Kidney (tissue), 14 donors: ENCODE data around the gene CCDC85C. TPM values are rescaled to one million over a fixed set of nuclear protein-coding genes. Genes with fewer than 3 reads are reported as not detected.

ENCODE experiments used
- DNase-seq, 5 donors: peaks; one replicate each; pipeline ENCODE4 v3.0.0-alpha.2; 2013 to 2020
- FAIRE-seq: peaks from 2 replicates; lab custom pipeline; 2012; peaks lifted over from hg19 to GRCh38; lab: Jason Lieb, UNC
- H3K27ac ChIP-seq, 2 donors: one replicate each; pipeline ENCODE4 v1.7.0; 2013; ENCODE audit warnings: low read depth in 2 of 2, low read length in 2 of 2, inconsistent platforms in 1 of 2
- H3K27me3 ChIP-seq: one replicate; pipeline ENCODE4 v1.7.1; 2013; ENCODE audit warnings: low read length, inconsistent platforms; ENCODE audit not compliant: control insufficient read depth, insufficient read depth
- H3K36me3 ChIP-seq, 3 donors: one replicate each; pipeline versions ENCODE4 v1.7.0 to v1.7.1; 2013; ENCODE audit warnings: low read length in 3 of 3, control low read depth in 1 of 3, inconsistent platforms in 1 of 3; ENCODE audit not compliant: insufficient read depth in 3 of 3, control insufficient read depth in 2 of 3
- H3K4me1 ChIP-seq, 3 donors: one replicate each; pipeline versions ENCODE4 v1.7.0 to v1.7.1; 2013; ENCODE audit warnings: low read length in 3 of 3, inconsistent platforms in 1 of 3, low read depth in 1 of 3; ENCODE audit not compliant: control insufficient read depth in 2 of 3, insufficient read depth in 2 of 3
- H3K4me3 ChIP-seq, 3 donors: one replicate each; pipeline versions ENCODE4 v1.7.0 to v1.8.1; 2013; ENCODE audit warnings: low read length in 3 of 3, control low read depth in 1 of 3, inconsistent platforms in 1 of 3
- H3K9ac ChIP-seq, 3 donors: one replicate each; pipeline versions ENCODE4 v1.7.0 to v1.7.1; 2013; ENCODE audit warnings: low read length in 3 of 3, control low read depth in 1 of 3, inconsistent platforms in 1 of 3
- H3K9me3 ChIP-seq, 3 donors: one replicate each; pipeline versions ENCODE4 v1.7.0 to v1.7.1; 2013; ENCODE audit warnings: low read length in 3 of 3, control low read depth in 1 of 3, inconsistent platforms in 1 of 3; ENCODE audit not compliant: control insufficient read depth in 2 of 3, insufficient read depth in 1 of 3
- CTCF ChIP-seq: IDR thresholded peaks from 3 replicates; pipeline ENCODE4 v1.5.1; 2012; ENCODE audit warnings: mild to moderate bottlenecking, moderate library complexity, borderline replicate concordance; ENCODE audit not compliant: insufficient read depth; ENCODE audit errors: extremely low read depth
- intact Hi-C: fragments of 100-400 bp; cut with DNase I; formaldehyde crosslinking; loops from one replicate; pipeline ENCODE4 v1.11.1; 2022
- polyA plus RNA-seq: library from polyadenylated mRNA; stranded (reverse); fragments of 350-450 nt; fragmentation: Illumina TruSeq; extraction: RNeasy Lipid Tissue Mini Kit (QIAGEN cat#74804); gene quantifications from one replicate; pipeline ENCODE4 v1.2.3, GENCODE V29; 2014; ENCODE audit warnings: low read depth, low replicate concordance; ENCODE audit not compliant: insufficient read depth
- total RNA-seq: library from RNA; stranded (reverse); fragmentation: NEBNext Ultra II Directional; extraction: Animal tissue kit (Norgen Biotek cat#: 25700); gene quantifications from one replicate; pipeline ENCODE4 v1.2.1, GENCODE V29; 2021
- donor health status: control.
- donor health status: control.
- donor health status: control.
- donor health status: control.
- donor health status: control.
- donor health status: DM: yes; HTN: yes; CAD: no.
- donor health status: Normal renal cell carcinoma (clear cell type).

Gene CCDC85C
- total and polyA plus RNA-seq, 2 donors from 2014 or later = 14.7 to 21.4 TPM

GRCh38 chr14:99571303-99571986, 32.6 kb downstream of the CCDC85C start:
- TF ChIP-seq CTCF = no peak
- Histone ChIP-seq H3K36me3 (no peaks in the 10 kb centered on the region), H3K9ac (no peak overlapping the region), H3K4me3 (no peak overlapping the region), H3K4me1 (peaks cover 2 to 76% (median 56%) of the 10 kb centered on the region in 3 donors), H3K9me3 (no peaks in the 10 kb centered on the region), H3K27me3 (no peaks in the 10 kb centered on the region), H3K27ac (no peak overlapping the region)
- FAIRE-seq (no peak), DNase-seq (peak in 3 of 5 donors; percentile 74 to 93 (median 92))
- intact Hi-C loops = no loop called here

- no peak overlapping the region for H3K27ac ChIP-seq
- DNase-seq = no peak
- no peak for FAIRE-seq
- no peaks in the 10 kb centered on the region for H3K36me3 ChIP-seq
- no peak overlapping the region for H3K4me3 ChIP-seq
- no peaks in the 10 kb centered on the region for H3K27me3 ChIP-seq
- peaks cover 6 to 74% (median 56%) of the 10 kb centered on the region in 3 donors for H3K4me1 ChIP-seq
- no peak overlapping the region for H3K9ac ChIP-seq
- intact Hi-C loops = no loop called here
- TF ChIP-seq CTCF = no peak
- no peaks in the 10 kb centered on the region for H3K9me3 ChIP-seq
These were observed 33.3 kb downstream of the CCDC85C start for GRCh38 chr14:99570544-99571302.

GRCh38 chr14:99569725-99570543, 34.1 kb downstream of the CCDC85C start:
- peaks cover 6 to 72% (median 56%) of the 10 kb centered on the region in 3 donors for H3K4me1 ChIP-seq
- intact Hi-C loops = no loop called here

More at GRCh38 chr14:99569725-99570543, 34.1 kb downstream of the CCDC85C start:
- H3K9ac ChIP-seq = no peak overlapping the region
- H3K36me3 ChIP-seq = no peaks in the 10 kb centered on the region
- TF ChIP-seq CTCF = no peak
- DNase-seq = no peak
- H3K9me3 ChIP-seq = no peaks in the 10 kb centered on the region
- FAIRE-seq = no peak
- no peaks in the 10 kb centered on the region for H3K27me3 ChIP-seq
- no peak overlapping the region for H3K27ac ChIP-seq
- H3K4me3 ChIP-seq = no peak overlapping the region
